GM18517 (cell line): ENCODE measurements around the gene SH3TC2.
"Not testable (repeated sequence)": the region's sequence is repeated elsewhere in the genome, so short reads cannot be mapped to it uniquely, and the experiment has no call there.

Source experiments
- ATAC-seq: cut with Tn5 transposase; IDR thresholded peaks from one replicate; pipeline ENCODE4 v1.9.1; 2021; ENCODE audit warnings: mild to moderate bottlenecking, moderate library complexity; ENCODE audit not compliant: unreplicated experiment

SH3TC2 gene

DNA sequence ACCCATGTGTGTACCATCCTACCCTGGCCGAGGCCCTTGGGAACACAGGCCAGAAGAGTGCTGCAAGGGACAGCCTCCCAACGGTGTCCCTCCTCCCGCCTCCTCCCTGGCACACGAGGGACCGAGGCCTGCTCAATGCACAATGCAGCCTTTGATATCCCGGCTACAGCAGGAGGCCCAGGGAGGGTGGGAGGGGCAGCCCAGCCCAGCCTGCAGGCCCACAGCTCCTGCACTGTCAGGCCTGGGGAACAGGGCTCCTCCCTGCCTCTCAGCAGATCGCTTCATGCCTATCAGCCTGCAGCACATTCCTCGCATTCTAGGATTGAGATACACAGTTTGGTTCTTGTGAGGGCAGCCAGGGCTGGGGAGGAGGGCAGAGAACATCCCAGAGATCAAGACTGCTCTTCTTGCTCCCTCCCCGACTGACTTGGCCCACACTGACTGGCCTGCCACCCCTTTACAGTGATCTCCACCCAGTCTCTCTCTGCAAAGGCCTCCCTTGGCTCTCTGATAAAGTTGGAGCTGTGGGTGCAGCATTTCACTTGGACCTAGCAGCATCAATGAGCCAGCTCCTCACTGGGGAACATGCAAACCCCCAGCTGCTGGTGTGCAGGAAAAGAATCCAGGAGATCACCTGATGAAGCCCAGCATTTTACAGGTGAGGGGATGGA, at the start of gene SH3TC2:
TSS of gene SH3TC2 (minus strand) at position 46 of the 671 bp plus-strand sequence. CDS start at position 6, 40 bp downstream.
- ATAC-seq = no peak

DNA sequence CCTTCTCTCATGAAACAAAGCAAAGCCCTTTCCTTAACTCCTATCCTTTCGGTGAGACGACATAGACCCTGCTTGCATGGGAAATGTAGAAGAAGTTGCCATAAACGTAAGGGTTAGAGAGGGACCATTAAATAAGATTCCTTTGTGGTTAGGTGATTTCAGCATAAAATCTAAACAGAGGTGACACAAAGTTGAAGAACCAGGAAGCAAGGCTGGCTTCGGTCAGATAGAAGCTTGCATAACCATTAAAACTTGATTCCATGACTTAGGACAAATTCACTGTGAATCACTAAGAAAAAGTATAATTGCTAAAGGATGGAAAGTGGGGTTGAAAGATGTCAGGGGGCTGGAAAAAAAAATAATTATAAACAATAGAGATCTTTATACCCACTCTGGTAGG, 47.5 kb upstream of the SH3TC2 start:
- ATAC-seq = no peak

DNA sequence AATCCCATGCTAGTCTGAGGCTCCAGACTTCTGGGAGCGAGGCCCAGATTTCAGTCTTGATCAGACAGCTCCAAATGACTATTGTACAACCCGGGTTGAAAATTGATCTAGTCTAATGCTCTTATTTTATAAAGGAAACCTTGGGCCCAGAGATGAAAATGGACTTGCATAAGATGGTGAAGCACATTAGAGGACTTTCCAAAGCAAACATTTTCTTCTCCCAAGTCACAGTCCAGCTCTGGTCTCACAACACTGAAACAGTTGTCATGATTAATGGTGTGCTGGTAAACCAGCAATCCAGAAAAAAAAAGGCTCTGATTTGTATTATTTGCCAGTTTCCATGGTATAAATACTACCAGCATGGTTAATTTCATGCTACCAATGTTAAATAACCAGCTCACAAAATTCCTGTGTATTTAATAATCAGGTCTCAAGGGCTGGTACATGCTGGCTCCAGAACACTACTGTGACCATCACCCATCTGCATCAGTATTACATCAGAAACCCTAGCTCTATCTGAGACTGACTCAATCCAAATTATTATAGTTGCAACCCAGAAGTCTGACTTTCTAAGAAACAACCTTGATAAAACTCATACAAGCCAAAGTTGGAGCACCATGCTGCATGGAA, 45.9 kb upstream of the SH3TC2 start:
- ATAC-seq = no peak

DNA sequence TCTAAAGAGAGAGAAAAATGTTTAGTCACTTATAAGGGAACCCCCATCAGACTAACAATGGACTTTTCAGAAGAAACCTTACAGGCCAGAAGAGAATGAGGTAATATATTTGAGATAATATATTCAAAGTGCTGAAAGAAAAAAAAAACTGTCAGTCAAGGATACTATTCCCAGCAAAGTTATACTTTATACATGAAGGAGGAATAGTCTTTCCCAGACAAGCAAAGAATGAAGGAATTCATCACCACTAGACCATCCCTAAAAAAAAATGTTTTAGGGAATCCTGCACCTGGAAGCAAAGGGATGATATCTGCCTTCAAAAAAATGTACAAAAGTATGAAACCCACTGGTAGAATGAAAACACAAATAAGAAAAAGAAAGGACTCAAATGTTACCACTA, 37.5 kb upstream of the SH3TC2 start:
- no peak for ATAC-seq

DNA sequence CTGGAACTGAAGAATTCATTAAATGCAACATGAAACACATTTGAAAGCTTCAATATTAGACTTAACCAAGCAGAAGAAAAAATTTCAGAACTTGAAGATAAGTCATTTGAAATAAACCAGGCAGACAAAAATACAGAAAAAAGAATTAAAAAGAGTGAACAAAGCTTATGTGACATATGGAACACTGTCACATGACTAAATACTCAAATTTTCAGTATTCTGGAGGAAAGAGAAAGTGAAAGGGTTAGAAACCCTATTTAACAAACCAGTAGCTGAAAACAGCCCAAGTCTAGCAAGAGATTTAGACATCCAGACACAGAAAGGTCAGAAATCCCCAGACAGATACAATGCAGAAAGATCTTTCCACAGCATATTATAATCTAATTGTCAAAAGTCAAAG, 37.1 kb upstream of the SH3TC2 start:
- no peak for ATAC-seq

DNA sequence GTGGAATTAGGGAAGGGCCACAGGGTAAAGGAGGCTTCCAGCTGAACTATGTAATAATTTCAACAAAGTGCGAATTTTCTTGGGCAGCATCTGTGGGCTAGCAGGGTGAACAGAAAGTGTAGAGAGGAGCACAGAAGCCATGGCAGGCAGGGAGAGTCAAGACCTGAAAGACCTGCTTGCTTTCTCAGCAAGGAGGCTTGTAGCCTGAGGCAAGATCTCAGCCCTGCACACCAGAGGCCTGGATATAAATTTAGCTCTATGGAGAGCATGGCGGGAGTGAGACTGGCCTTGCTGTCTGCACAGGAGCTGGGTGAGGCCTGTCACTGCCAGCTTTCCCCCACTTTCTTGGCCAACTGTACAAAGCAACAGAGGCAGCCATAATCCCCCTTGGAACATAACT, 32.1 kb upstream of the SH3TC2 start:
- no peak for ATAC-seq

DNA sequence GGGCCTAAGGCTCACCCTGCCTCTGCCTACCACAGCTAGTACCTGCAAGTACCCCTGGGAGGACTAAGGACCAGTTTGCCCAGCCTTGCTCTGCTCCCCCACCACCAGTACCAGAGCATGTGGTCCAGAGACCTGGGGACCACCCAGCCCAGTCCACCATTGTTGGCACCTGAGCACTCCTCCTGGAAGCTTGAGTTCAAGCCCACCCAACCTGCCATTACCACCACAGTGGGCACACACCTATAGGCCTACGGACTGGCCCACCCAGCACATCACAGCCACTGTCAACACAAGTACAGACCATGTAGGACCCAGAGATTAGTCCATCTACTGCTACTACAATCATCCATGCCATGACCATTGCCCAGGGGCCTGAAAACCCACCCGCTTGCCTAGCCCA, 30.8 kb upstream of the SH3TC2 start:
- no peak for ATAC-seq

DNA sequence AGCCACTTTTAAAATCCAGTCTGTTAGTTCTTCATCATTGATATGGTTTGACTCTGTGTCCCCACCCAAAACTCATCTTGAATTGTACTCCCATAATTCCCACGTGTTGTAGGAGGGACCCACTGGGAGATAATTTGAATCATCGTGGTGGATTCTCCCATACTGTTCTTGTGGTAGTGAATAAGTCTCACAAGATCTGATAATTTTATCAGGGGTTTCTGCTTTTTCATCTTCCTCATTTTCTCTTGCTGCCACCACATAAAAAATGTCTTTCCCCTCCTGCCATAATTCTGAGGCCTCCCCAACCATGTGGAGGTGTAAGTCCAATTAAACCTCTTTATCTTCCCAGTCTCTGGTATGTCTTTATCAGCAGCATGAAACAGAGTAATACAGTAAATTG, 26.9 kb upstream of the SH3TC2 start:
- ATAC-seq = no peak

DNA sequence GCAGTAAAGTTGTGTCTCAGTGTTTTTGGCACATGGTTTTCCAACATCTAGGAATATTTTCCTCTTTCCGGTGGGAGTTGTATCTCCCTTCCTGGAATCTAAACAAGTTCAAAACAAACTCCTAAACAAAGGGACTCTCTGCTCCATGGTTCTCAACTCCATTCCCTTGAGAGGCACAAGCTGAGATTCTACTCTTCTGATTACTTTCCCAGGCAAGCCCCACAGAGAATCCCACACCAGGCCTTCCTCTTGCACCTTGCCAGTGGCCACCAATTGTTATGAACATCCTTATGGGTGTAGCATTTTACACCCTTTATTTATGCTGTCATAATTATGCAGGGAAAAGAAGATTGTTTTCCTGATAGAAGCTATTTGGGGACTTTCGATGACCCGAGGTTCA, 25.8 kb upstream of the SH3TC2 start:
- ATAC-seq = no peak

DNA sequence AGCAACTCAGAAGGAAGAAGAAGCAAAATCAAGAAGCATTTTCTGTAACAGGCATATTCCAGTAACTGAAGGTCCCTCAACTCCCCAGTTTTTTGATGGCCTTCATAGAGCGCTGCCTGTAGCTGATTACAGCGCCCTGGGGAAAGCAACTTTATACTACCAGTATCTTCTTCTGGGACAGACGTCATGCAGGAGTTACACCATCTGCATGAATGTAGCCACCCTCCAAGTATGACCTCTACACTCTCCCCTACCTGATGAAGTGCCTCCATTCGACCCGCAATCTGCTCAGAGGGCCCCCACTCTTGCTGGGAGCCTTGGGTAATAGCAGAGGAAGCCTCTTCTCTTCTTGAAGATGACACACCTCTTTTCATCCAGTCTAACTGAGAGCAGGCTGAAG, 21.0 kb upstream of the SH3TC2 start:
- ATAC-seq = no peak

DNA sequence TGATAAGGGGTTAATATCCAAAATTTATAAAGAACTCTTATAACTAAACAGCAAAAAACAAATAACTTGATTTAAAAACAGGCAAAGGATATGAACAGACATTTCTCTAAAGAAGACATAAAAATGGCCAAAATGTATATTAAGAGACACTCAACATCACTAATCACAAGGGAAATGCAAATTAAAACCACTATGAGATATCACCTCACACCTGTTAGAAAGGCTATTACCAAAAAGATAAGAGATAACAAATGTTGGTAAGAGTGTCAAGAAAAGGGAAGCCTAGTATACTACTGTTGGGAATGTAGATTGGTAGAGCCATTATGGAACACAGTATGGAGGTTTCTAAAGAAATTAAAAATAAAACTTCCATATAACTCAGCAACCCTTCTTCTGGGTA, 19.4 kb upstream of the SH3TC2 start:
- no peak for ATAC-seq

DNA sequence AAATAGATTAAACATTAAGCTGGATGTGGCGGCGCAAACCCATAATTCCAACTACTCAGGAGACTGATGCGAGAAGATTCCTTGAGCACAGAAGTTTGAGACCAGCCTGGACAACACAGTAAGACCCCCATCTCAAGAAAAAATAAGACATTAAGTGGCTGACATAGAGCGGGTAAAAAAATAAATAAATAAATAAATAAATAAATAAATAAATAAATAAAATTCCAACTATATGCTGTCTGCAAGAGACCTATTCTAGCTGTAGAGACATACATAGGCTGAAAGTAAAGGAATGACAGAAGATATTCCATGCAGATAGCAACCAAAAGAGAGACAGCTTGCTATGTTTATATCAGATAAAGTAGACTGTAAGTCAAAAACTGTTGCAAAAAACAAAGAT, 17.4 kb upstream of the SH3TC2 start:
- ATAC-seq = no peak

DNA sequence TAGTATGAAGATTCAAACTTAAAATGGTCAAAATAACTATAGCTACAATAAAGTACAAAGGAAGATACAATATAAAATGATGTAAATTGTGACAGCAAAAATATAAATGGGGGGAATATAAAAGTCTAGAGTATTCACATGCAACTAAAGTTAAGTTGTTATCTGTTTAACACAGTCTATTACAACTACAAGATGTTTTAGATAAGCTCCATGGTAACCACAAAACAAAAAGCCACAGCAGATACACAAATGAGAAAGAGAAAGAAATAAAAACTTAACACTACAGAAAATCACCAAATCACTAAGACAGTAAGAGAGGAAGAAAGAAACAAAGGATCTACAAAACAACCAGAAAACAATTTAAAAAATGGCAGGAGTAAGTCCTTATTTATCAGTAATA, 17.0 kb upstream of the SH3TC2 start:
- ATAC-seq = no peak

DNA sequence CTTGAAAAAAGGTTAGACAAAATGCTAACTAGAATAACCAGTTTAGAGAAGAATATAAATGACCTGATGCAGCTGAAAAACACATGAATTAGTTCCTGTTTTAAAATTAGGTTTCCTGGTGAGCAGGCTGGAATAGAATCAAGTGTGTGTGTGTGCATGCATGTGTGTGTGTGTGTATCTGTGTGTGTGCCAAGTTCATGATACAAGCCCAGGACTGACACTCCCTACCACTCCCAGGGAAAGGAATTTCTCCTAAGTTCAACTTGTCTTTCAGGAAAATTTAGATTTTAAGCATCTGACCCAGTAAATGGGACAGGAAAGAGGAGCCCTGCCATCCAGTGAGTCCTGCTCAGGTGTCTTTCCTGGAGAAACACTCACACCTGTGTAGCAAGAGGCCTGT, 11.2 kb upstream of the SH3TC2 start:
- not testable (repeated sequence) for ATAC-seq

DNA sequence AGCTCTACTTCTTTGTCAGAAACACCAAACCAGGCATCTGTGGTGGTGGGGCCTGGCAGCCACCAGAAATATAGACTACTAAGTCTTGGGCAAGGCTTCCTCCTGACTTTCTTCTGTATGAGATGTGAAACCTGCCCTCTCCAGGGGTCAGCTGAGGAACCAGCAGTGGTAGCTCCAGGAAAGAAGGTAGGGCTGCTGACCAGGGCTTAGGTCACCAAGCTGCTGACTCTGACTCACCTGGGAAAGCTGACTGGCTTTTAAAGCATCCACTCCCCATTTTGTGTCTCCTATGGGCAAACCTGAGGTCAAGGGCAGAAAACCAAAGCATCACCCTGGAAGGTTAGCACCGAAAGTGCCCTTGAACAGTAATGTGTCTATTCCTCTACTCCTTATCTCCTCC, 10.4 kb upstream of the SH3TC2 start:
- no peak for ATAC-seq

DNA sequence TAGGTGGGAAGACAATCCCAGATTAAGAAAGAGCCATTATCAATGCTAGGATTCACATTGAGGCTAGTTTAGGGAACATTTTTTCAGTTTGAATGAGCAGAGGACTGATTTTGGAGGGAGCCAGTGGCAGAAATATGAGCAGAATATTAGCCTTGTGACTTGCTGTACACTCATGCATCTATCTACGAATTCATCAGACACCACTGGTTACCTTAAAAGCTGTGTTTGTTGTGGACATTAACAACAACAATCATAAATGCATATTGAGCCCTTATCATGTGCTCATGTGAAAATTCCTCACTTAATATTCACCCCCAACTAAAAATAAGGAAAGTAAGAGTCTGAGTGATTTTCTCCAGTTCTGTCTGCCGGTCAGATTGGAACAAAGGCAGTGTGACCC, 9.9 kb upstream of the SH3TC2 start:
- no peak for ATAC-seq

DNA sequence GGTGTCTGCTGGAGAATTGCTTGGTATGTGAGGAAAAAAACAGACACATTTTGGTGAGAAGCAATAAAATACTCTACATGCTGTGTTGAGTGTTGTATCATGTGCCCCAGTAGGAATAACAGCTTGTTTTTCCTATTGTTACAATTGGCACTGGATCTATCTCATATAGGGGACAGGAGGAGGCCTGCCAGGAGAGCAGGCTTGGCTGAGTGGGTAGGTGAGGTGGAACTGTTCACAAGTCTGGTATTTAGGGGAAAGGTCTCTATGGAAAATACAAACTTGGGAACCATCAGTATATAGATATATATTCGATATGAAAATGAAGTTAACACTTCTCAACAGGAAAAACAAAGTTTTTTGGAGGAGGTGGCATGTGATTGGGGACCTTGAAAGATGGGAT, 9.5 kb upstream of the SH3TC2 start:
- no peak for ATAC-seq

DNA sequence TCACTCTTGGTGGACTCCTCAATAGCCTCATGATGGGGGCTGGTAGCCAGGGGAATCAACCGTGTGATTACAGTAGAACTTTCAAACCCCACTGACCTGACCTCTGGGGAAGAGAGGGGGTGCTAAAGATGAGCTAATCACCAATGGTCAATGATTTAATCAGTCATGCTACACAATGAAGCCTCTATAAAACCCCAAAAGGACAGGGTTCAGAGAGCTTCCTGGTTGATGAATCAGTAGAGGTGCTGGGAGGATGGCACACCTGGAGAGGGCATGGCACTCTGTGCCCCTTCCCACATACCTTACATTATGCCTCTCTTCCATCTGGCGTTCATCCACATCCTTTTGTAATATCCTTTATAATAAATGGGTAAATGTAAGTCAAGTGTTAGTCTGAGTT, 8.9 kb upstream of the SH3TC2 start:
- no peak for ATAC-seq

DNA sequence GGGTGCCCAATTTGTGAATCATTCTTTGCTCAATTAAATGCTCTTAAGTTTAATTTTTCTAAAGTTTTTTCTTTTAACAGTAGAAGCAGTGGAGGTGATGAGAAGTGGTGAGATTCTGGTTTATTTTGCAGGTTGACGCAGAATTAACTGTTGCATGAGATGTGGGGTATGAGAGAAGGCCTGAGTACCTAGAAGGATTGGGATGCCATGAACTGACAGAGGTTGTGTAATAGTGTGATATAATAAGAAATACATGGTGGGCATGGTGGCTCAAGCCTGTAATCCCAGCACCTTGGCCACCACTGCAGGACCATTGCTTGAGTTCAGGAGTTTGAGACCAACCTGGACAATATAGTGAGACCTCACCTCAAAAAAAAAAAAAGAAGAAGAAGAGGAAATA, 8.4 kb upstream of the SH3TC2 start:
- ATAC-seq = no peak

DNA sequence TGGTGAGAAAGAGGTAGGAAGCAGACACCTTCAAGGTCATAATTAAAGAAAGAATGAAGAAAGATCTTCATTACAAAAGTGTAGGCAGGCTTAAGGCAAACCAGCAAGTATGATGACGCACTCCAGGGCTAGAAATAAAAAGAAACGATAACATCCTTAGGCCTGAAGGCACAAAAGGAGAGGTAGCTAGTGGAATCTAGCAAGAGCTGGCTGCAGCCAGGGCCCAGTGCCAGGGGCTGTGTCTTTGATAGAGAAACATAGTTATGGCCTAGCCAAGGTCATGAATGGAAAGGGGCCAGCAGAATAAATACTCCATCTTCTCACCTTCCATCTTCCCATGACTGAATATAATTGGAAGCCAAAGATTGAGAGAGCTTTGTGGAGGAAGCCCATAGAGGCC, 6.8 kb upstream of the SH3TC2 start:
- no peak for ATAC-seq

DNA sequence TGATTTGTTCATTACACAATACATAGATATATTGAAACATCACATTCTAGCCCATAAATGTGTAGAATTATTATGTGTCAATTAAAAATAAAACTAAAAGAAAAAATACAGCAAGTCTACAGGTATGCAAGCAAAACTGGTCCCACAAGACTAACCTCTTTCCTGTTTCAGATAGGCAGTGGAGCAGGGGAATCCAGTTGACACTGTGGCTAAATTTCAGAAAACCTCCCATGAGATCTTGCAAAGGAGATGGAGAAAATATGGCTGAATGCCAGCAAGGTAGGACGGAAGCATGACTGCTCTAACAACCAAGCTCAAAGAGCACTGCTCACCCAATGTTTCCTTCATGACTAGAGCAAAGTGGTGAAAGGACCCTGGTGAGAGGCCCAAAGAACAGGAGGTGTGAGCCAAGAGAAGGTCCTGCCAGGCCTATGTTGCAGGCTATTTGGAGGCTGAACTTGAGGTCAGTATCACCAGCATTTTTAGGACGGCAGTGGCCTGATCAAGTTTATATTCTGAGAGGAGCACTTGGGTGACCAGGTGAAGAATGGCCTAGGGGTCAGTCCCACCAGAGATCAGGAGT, 1.1 kb upstream of the SH3TC2 start:
- no peak for ATAC-seq

DNA sequence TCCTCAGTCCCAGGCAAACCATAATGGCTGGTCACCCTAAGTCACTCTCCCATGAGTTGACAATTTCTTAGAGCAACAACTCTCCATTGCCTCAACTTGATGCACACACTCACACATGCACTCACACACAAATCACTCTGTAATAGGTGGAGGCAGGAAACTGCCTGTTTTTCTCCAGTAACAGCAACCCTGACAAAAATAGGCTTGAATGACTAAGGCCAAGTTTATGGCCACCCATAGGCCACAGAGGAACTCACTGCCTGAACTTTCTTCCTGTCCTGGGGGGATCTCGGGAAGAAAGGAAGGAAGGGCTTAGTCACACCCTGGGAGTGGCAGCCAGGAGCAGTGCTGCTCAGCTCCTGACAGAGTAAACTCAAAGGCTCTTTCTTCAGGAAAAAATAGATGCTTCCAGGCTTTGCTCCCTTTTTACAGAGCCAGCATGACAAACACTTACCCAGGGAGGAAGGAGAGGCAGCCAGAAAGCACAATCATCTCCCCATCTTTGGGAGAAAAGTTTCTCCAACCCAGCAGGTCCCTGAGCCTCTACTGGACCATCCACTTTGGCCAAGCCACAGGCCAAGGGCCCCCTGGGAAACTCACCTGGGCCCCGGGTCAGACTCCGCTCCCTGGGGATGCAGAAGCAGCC, 368 bp downstream of the SH3TC2 start:
- ATAC-seq = no peak
